ENCODE measurements around the gene GFRAL.
"Not testable (repeated sequence)": the region's sequence is repeated elsewhere in the genome, so short reads cannot be mapped to it uniquely, and the experiment has no call there.

- not testable (repeated sequence) for TF ChIP-seq POLR2A (IDR thresholded peaks at IDR 0.05)
- TF ChIP-seq, protein P1, sequence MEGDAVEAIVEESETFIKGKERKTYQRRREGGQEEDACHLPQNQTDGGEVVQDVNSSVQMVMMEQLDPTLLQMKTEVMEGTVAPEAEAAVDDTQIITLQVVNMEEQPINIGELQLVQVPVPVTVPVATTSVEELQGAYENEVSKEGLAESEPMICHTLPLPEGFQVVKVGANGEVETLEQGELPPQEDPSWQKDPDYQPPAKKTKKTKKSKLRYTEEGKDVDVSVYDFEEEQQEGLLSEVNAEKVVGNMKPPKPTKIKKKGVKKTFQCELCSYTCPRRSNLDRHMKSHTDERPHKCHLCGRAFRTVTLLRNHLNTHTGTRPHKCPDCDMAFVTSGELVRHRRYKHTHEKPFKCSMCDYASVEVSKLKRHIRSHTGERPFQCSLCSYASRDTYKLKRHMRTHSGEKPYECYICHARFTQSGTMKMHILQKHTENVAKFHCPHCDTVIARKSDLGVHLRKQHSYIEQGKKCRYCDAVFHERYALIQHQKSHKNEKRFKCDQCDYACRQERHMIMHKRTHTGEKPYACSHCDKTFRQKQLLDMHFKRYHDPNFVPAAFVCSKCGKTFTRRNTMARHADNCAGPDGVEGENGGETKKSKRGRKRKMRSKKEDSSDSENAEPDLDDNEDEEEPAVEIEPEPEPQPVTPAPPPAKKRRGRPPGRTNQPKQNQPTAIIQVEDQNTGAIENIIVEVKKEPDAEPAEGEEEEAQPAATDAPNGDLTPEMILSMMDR (IDR thresholded peaks at IDR 0.05), result not testable (repeated sequence)
These were observed 30.1 kb upstream of the GFRAL start for GRCh38 chr6:55297214-55297613.

Data from body of pancreas (tissue), 4 donors.